ENCODE data around the gene SLC25A2. TPM values are rescaled to one million over a fixed set of nuclear protein-coding genes. Genes with fewer than 3 reads are reported as not detected.

Gene SLC25A2
- total and polyA plus RNA-seq, 2 of the 13 experiments (the other 11 are each of a cell fraction or from before 2014, with no cell fraction given): 0.13 TPM; not detected in 1

DNA sequence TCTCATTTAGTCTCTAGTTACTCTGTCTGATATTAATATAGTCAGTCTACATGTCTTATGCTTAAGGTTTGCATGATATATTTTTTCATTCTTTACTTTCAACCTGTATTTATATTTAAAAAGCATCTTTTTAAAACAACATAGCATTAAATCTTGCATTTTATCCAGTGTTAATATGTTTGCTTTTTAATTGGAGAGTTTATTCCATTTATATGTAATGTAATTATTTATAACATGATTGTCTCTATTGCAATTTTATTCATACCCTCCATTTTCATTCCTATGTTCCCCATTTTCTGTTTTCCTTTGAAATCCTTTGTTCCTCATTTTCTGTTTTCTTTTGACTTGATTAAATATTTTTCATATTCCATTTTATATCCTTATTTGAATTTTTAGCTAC lies 45.4 kb downstream of the SLC25A2 start:
- Histone ChIP-seq H3K4me2 (ENCODE audit: low read depth, low read length) (no peak overlapping the region), H2AFZ (ENCODE audit: low read length) (no peak overlapping the region), H3K4me3 (replicated peaks in 1 of 3; ENCODE audit: insufficient read depth in 1 of 3, low read depth in 2 of 3, low read length in 3 of 3) (no peak overlapping the region), H3K9me3 (ENCODE audit: low read length) (peaks cover 94% of the 10 kb centered on the region), H4K20me1 (ENCODE audit: insufficient read depth, low read length) (no peaks in the 10 kb centered on the region), H3K79me2 (ENCODE audit: insufficient read depth, low read length) (no peaks in the 10 kb centered on the region), H3K9ac (ENCODE audit: insufficient read depth, low read depth, low read length) (no peak overlapping the region), H3K27me3 (ENCODE audit: control insufficient read depth in 1 of 2, insufficient read depth in 2 of 2, low read length in 2 of 2) (no peaks in the 10 kb centered on the region; a peak in 1 of 5 replicates), H3K4me1 (ENCODE audit: insufficient read depth, low read length) (no peaks in the 10 kb centered on the region), H3K27ac (ENCODE audit: extremely low read length, insufficient read depth, low read length) (no peak overlapping the region), H3K36me3 (replicated peaks in 1 of 2; ENCODE audit: control insufficient read depth in 1 of 2, insufficient read depth in 2 of 2, low read length in 2 of 2) (no peaks in the 10 kb centered on the region)
- FAIRE-seq (no peak), DNase-seq (ENCODE audit: low spot score) (no peak), ATAC-seq (no peak)
- TF ChIP-seq POLR2AphosphoS5 (IDR thresholded peaks at IDR 0.05; ENCODE audit: low read depth, low read length) (no peak), FOXJ3 (CRISPR knock-in tag; IDR thresholded peaks at IDR 0.05; ENCODE audit: borderline replicate concordance) (no peak), HNF4A (CRISPR knock-in tag; IDR thresholded peaks at IDR 0.05) (no peak), CBX5 (CRISPR knock-in tag; IDR thresholded peaks at IDR 0.05; ENCODE audit: borderline replicate concordance) (no peak), PLRG1 (conservative IDR thresholded peaks at IDR 0.05) (no peak)
- BruUV-seq (replicated peaks): no TSS peak
- ChIA-PET POLR2A (no interaction called here), CTCF (ENCODE audit: low intra/inter-chr PET ratio, low total read pairs) (no interaction called here)
- in situ Hi-C loops (cut with HindIII; ENCODE audit: extremely low pct_ligation_motif_present, low pct_unique_long_range_greater_than_20kb) (loop anchor here (25.0 kb wide), 1 partner anchor 496 kb away; no protein-coding TSS in a partner anchor), intact Hi-C loops (cut with micrococcal nuclease; ENCODE audit: unreplicated experiment) (no loop called here)

Other genes with a start within 250 kb of the SLC25A2 start
Only the 30 nearest of the 38 such genes appear.
- gene PCDHB7, start 131.4 kb downstream of the SLC25A2 start, total RNA-seq (2016; rRNA removed; fragmentation: Illumina TruSeq; extraction: Trizol): 0.02 TPM in 1 of 2 replicates, not detected in the other
- gene PCDHB7, start 131.4 kb downstream of the SLC25A2 start, polyA plus RNA-seq (2011; rRNA removed): 0.03 TPM in 1 of 2 replicates, not detected in the other
- gene PCDHB8, start 126.3 kb downstream of the SLC25A2 start, total RNA-seq (2016; rRNA removed; fragmentation: Illumina TruSeq; extraction: Trizol): 0.34 and 0.82 TPM in 2 replicates
- 0.26 and 0.33 TPM in 2 replicates for gene PCDHB8, start 126.3 kb downstream of the SLC25A2 start, polyA plus RNA-seq (2011; rRNA removed)
- 0.41 and 0.60 TPM in 2 replicates for gene PCDHB16, start 121.7 kb downstream of the SLC25A2 start, total RNA-seq (2016; rRNA removed; fragmentation: Illumina TruSeq; extraction: Trizol)
- gene PCDHB16, start 121.7 kb downstream of the SLC25A2 start, polyA plus RNA-seq (2011; rRNA removed): 0.66 and 0.89 TPM in 2 replicates
- gene PCDHB9, start 116.9 kb downstream of the SLC25A2 start, total RNA-seq (2016; rRNA removed; fragmentation: Illumina TruSeq; extraction: Trizol): 0.18 TPM in 1 of 2 replicates, not detected in the other
- gene PCDHB9, start 116.9 kb downstream of the SLC25A2 start, polyA plus RNA-seq (2011; rRNA removed): 0.17 and 0.33 TPM in 2 replicates
- gene PCDHB10, start 111.7 kb downstream of the SLC25A2 start, total RNA-seq (2016; rRNA removed; fragmentation: Illumina TruSeq; extraction: Trizol): not detected in 2 replicates
- 0.05 and 0.09 TPM in 2 replicates for gene PCDHB10, start 111.7 kb downstream of the SLC25A2 start, polyA plus RNA-seq (2011; rRNA removed)
- 0.07 TPM in 1 of 2 replicates, not detected in the other for gene PCDHB11, start 104.4 kb downstream of the SLC25A2 start, total RNA-seq (2016; rRNA removed; fragmentation: Illumina TruSeq; extraction: Trizol)
- gene PCDHB11, start 104.4 kb downstream of the SLC25A2 start, polyA plus RNA-seq (2011; rRNA removed): not detected in 2 replicates
- 0.04 TPM in 1 of 2 replicates, not detected in the other for gene PCDHB12, start 95.3 kb downstream of the SLC25A2 start, total RNA-seq (2016; rRNA removed; fragmentation: Illumina TruSeq; extraction: Trizol)
- 0.03 TPM in 2 replicates for gene PCDHB12, start 95.3 kb downstream of the SLC25A2 start, polyA plus RNA-seq (2011; rRNA removed)
- 0.52 and 0.80 TPM in 2 replicates for gene PCDHB13, start 90.1 kb downstream of the SLC25A2 start, total RNA-seq (2016; rRNA removed; fragmentation: Illumina TruSeq; extraction: Trizol)
- gene PCDHB13, start 90.1 kb downstream of the SLC25A2 start, polyA plus RNA-seq (2011; rRNA removed): 0.57 and 0.63 TPM in 2 replicates
- gene PCDHB14, start 80.7 kb downstream of the SLC25A2 start, total RNA-seq (2016; rRNA removed; fragmentation: Illumina TruSeq; extraction: Trizol): 0.32 and 0.40 TPM in 2 replicates
- 0.37 and 0.73 TPM in 2 replicates for gene PCDHB14, start 80.7 kb downstream of the SLC25A2 start, polyA plus RNA-seq (2011; rRNA removed)
- gene PCDHB15, start 58.7 kb downstream of the SLC25A2 start, total RNA-seq (2016; rRNA removed; fragmentation: Illumina TruSeq; extraction: Trizol): 0.22 and 0.27 TPM in 2 replicates
- 0.26 and 0.48 TPM in 2 replicates for gene PCDHB15, start 58.7 kb downstream of the SLC25A2 start, polyA plus RNA-seq (2011; rRNA removed)
- gene TAF7, start 16.7 kb upstream of the SLC25A2 start, total RNA-seq (2016; rRNA removed; fragmentation: Illumina TruSeq; extraction: Trizol): 61.5 and 96.6 TPM in 2 replicates
- gene TAF7, start 16.7 kb upstream of the SLC25A2 start, polyA plus RNA-seq (2011; rRNA removed): 36.5 and 41.6 TPM in 2 replicates
- gene PCDHGA1, start 26.5 kb upstream of the SLC25A2 start, total RNA-seq (2016; rRNA removed; fragmentation: Illumina TruSeq; extraction: Trizol): 0.04 and 0.31 TPM in 2 replicates
- gene PCDHGA1, start 26.5 kb upstream of the SLC25A2 start, polyA plus RNA-seq (2011; rRNA removed): 0.40 TPM in 2 replicates
- 0.04 TPM in 1 of 2 replicates, not detected in the other for gene PCDHGA2, start 34.7 kb upstream of the SLC25A2 start, total RNA-seq (2016; rRNA removed; fragmentation: Illumina TruSeq; extraction: Trizol)
- 0.09 and 0.11 TPM in 2 replicates for gene PCDHGA2, start 34.7 kb upstream of the SLC25A2 start, polyA plus RNA-seq (2011; rRNA removed)
- not detected in 2 replicates for gene PCDHGA3, start 39.8 kb upstream of the SLC25A2 start, total RNA-seq (2016; rRNA removed; fragmentation: Illumina TruSeq; extraction: Trizol)
- gene PCDHGA3, start 39.8 kb upstream of the SLC25A2 start, polyA plus RNA-seq (2011; rRNA removed): 0.03 and 0.05 TPM in 2 replicates
- 0.95 and 2.6 TPM in 2 replicates for gene PCDHGB1, start 46.0 kb upstream of the SLC25A2 start, total RNA-seq (2016; rRNA removed; fragmentation: Illumina TruSeq; extraction: Trizol)
- gene PCDHGB1, start 46.0 kb upstream of the SLC25A2 start, polyA plus RNA-seq (2011; rRNA removed): 0.95 and 1.0 TPM in 2 replicates
- gene PCDHGA4, start 51.0 kb upstream of the SLC25A2 start, total RNA-seq (2016; rRNA removed; fragmentation: Illumina TruSeq; extraction: Trizol): 0.15 and 0.58 TPM in 2 replicates
- gene PCDHGA4, start 51.0 kb upstream of the SLC25A2 start, polyA plus RNA-seq (2011; rRNA removed): 0.39 and 0.49 TPM in 2 replicates
- 0.64 and 0.77 TPM in 2 replicates for gene PCDHGB2, start 55.9 kb upstream of the SLC25A2 start, total RNA-seq (2016; rRNA removed; fragmentation: Illumina TruSeq; extraction: Trizol)
- gene PCDHGB2, start 55.9 kb upstream of the SLC25A2 start, polyA plus RNA-seq (2011; rRNA removed): 0.80 and 0.82 TPM in 2 replicates
- gene PCDHGA5, start 60.1 kb upstream of the SLC25A2 start, total RNA-seq (2016; rRNA removed; fragmentation: Illumina TruSeq; extraction: Trizol): 0.11 and 0.27 TPM in 2 replicates
- 0.32 and 0.40 TPM in 2 replicates for gene PCDHGA5, start 60.1 kb upstream of the SLC25A2 start, polyA plus RNA-seq (2011; rRNA removed)
- gene PCDHGB3, start 66.2 kb upstream of the SLC25A2 start, total RNA-seq (2016; rRNA removed; fragmentation: Illumina TruSeq; extraction: Trizol): 0.13 and 0.40 TPM in 2 replicates
- gene PCDHGB3, start 66.2 kb upstream of the SLC25A2 start, polyA plus RNA-seq (2011; rRNA removed): 0.44 and 0.67 TPM in 2 replicates
- gene PCDHGA6, start 69.8 kb upstream of the SLC25A2 start, total RNA-seq (2016; rRNA removed; fragmentation: Illumina TruSeq; extraction: Trizol): 0.13 and 0.33 TPM in 2 replicates
- 0.51 and 0.54 TPM in 2 replicates for gene PCDHGA6, start 69.8 kb upstream of the SLC25A2 start, polyA plus RNA-seq (2011; rRNA removed)
- gene PCDHGA7, start 78.7 kb upstream of the SLC25A2 start, total RNA-seq (2016; rRNA removed; fragmentation: Illumina TruSeq; extraction: Trizol): 0.17 and 0.31 TPM in 2 replicates
- gene PCDHGA7, start 78.7 kb upstream of the SLC25A2 start, polyA plus RNA-seq (2011; rRNA removed): 0.11 and 0.13 TPM in 2 replicates
- gene PCDHGB4, start 83.6 kb upstream of the SLC25A2 start, total RNA-seq (2016; rRNA removed; fragmentation: Illumina TruSeq; extraction: Trizol): 1.7 and 3.3 TPM in 2 replicates
- gene PCDHGB4, start 83.6 kb upstream of the SLC25A2 start, polyA plus RNA-seq (2011; rRNA removed): 1.7 and 2.1 TPM in 2 replicates
- gene PCDHGA8, start 88.6 kb upstream of the SLC25A2 start, total RNA-seq (2016; rRNA removed; fragmentation: Illumina TruSeq; extraction: Trizol): 0.08 and 0.29 TPM in 2 replicates
- 0.04 and 0.05 TPM in 2 replicates for gene PCDHGA8, start 88.6 kb upstream of the SLC25A2 start, polyA plus RNA-seq (2011; rRNA removed)
- gene PCDHGB5, start 93.9 kb upstream of the SLC25A2 start, total RNA-seq (2016; rRNA removed; fragmentation: Illumina TruSeq; extraction: Trizol): 0.44 TPM in 1 of 2 replicates, not detected in the other
- 0.08 and 0.13 TPM in 2 replicates for gene PCDHGB5, start 93.9 kb upstream of the SLC25A2 start, polyA plus RNA-seq (2011; rRNA removed)
- gene PCDHGA9, start 98.7 kb upstream of the SLC25A2 start, total RNA-seq (2016; rRNA removed; fragmentation: Illumina TruSeq; extraction: Trizol): 0.38 TPM in 1 of 2 replicates, not detected in the other
- gene PCDHGA9, start 98.7 kb upstream of the SLC25A2 start, polyA plus RNA-seq (2011; rRNA removed): 0.04 and 0.09 TPM in 2 replicates
- gene PCDHGB6, start 104.0 kb upstream of the SLC25A2 start, total RNA-seq (2016; rRNA removed; fragmentation: Illumina TruSeq; extraction: Trizol): 0.20 TPM in 1 of 2 replicates, not detected in the other
- 0.01 and 0.12 TPM in 2 replicates for gene PCDHGB6, start 104.0 kb upstream of the SLC25A2 start, polyA plus RNA-seq (2011; rRNA removed)
- 0.06 and 0.18 TPM in 2 replicates for gene PCDHGA10, start 108.9 kb upstream of the SLC25A2 start, total RNA-seq (2016; rRNA removed; fragmentation: Illumina TruSeq; extraction: Trizol)
- 0.04 TPM in 2 replicates for gene PCDHGA10, start 108.9 kb upstream of the SLC25A2 start, polyA plus RNA-seq (2011; rRNA removed)
- gene PCDHGB7, start 113.6 kb upstream of the SLC25A2 start, total RNA-seq (2016; rRNA removed; fragmentation: Illumina TruSeq; extraction: Trizol): 0.07 and 0.18 TPM in 2 replicates
- gene PCDHGB7, start 113.6 kb upstream of the SLC25A2 start, polyA plus RNA-seq (2011; rRNA removed): 0.08 and 0.10 TPM in 2 replicates
- gene PCDHGA11, start 117.0 kb upstream of the SLC25A2 start, total RNA-seq (2016; rRNA removed; fragmentation: Illumina TruSeq; extraction: Trizol): 0.24 TPM in 1 of 2 replicates, not detected in the other
- gene PCDHGA11, start 117.0 kb upstream of the SLC25A2 start, polyA plus RNA-seq (2011; rRNA removed): 0.04 and 0.05 TPM in 2 replicates
- gene PCDHGA12, start 126.5 kb upstream of the SLC25A2 start, total RNA-seq (2016; rRNA removed; fragmentation: Illumina TruSeq; extraction: Trizol): 0.13 TPM in 1 of 2 replicates, not detected in the other
- 0.03 and 0.07 TPM in 2 replicates for gene PCDHGA12, start 126.5 kb upstream of the SLC25A2 start, polyA plus RNA-seq (2011; rRNA removed)